ENCODE results near the gene CLIP2. TPM values are rescaled to one million over a fixed set of nuclear protein-coding genes. Genes with fewer than 3 reads are reported as not detected.

CLIP2 gene
- total and polyA plus RNA-seq, 8 donors: 20.6 to 32.8 (median 25.6) TPM

- DNase-seq (peak; percentile 53 to 84 (median 74)), ATAC-seq (peak; percentile 65)
- intact Hi-C loops (cut with DNase I): no loop called here
- TF ChIP-seq, protein P1, sequence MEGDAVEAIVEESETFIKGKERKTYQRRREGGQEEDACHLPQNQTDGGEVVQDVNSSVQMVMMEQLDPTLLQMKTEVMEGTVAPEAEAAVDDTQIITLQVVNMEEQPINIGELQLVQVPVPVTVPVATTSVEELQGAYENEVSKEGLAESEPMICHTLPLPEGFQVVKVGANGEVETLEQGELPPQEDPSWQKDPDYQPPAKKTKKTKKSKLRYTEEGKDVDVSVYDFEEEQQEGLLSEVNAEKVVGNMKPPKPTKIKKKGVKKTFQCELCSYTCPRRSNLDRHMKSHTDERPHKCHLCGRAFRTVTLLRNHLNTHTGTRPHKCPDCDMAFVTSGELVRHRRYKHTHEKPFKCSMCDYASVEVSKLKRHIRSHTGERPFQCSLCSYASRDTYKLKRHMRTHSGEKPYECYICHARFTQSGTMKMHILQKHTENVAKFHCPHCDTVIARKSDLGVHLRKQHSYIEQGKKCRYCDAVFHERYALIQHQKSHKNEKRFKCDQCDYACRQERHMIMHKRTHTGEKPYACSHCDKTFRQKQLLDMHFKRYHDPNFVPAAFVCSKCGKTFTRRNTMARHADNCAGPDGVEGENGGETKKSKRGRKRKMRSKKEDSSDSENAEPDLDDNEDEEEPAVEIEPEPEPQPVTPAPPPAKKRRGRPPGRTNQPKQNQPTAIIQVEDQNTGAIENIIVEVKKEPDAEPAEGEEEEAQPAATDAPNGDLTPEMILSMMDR (IDR thresholded peaks at IDR 0.05): no peak
- peak within 1 kb of the TSS; percentile 63 to 77 for H3K27ac ChIP-seq
- H3K27me3 ChIP-seq: peaks cover 0 to 37% of the 10 kb centered on the region in 2 donors
- H3K4me3 ChIP-seq: peak within 1 kb of the TSS; percentile 55
- no peaks in the 10 kb centered on the region for H3K9me3 ChIP-seq
- H3K36me3 ChIP-seq: no peaks in the 10 kb centered on the region
- peaks cover 0 to 35% of the 10 kb centered on the region in 2 donors for H3K4me1 ChIP-seq
Observed at GRCh38 chr7:74453322-74454011, 164.3 kb downstream of the CLIP2 start, which contains the start of gene GTF2IRD1. Gene GTF2IRD1 (plus strand): TSS chr7:74453906. CDS start chr7:74508081, 54,175 bp downstream.

- intact Hi-C loops (cut with DNase I): no loop called here
- TF ChIP-seq, protein P1 (IDR thresholded peaks at IDR 0.05): no peak
- ATAC-seq (peak; percentile 6), DNase-seq (peak in 2 of 4 donors; percentile 58 to 73)
- H3K9me3 ChIP-seq: no peaks in the 10 kb centered on the region
- H3K36me3 ChIP-seq: no peaks in the 10 kb centered on the region
- H3K4me1 ChIP-seq: peaks cover 0 to 35% of the 10 kb centered on the region in 2 donors
- H3K4me3 ChIP-seq: peak overlapping the region; percentile 55
- peaks cover 0 to 37% of the 10 kb centered on the region in 2 donors for H3K27me3 ChIP-seq
- peak overlapping the region; percentile 63 to 77 for H3K27ac ChIP-seq
Observed at GRCh38 chr7:74454021-74454924, 165.1 kb downstream of the CLIP2 start.

- DNase-seq (no peak), ATAC-seq (peak; percentile 2)
- Histone ChIP-seq H3K4me1 (peaks cover 0 to 32% of the 10 kb centered on the region in 2 donors), H3K4me3 (peak overlapping the region; percentile 55), H3K36me3 (no peaks in the 10 kb centered on the region), H3K27me3 (peaks cover 0 to 37% of the 10 kb centered on the region in 2 donors), H3K9me3 (no peaks in the 10 kb centered on the region), H3K27ac (peak overlapping the region; percentile 63 to 77)
- intact Hi-C loops (cut with DNase I): no loop called here
- TF ChIP-seq, protein P1 (IDR thresholded peaks at IDR 0.05): no peak
Observed at GRCh38 chr7:74454925-74455288, 165.7 kb downstream of the CLIP2 start.

DNA sequence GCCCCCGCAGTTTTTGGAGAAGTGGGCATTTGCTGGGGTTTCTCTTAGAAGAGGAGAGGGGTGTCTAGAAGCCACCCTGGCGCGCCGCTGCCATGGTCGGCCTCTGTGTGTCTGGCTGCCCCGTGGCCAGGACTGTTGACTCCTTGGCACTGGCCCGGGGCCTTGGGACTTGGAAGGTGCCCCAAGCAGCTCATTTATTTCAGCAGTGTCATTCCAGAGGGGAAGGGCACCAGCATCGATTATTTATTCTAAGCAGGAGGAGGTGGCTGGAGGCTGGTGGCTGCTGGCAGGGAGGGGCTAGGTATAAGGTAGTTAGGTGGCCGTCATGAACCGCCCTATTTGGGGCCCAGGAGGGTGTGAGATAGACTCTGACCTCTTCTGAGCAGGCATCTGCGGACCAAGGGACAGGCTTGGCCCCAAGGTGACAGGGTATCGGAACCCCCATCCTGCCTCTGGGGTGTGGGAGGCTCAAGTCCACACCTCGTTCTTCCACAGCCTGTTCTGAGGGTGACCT lies 166.1 kb downstream of the CLIP2 start:
- TF ChIP-seq, protein P1 (IDR thresholded peaks at IDR 0.05): no peak
- DNase-seq (peak in 1 of 4 donors; percentile 79), ATAC-seq (peak; percentile 52)
- peaks cover 0 to 29% of the 10 kb centered on the region in 2 donors for H3K4me1 ChIP-seq
- no peaks in the 10 kb centered on the region for H3K9me3 ChIP-seq
- peak overlapping the region; percentile 55 for H3K4me3 ChIP-seq
- H3K27ac ChIP-seq: peak overlapping the region; percentile 63 to 77
- intact Hi-C loops (cut with DNase I): no loop called here
- H3K27me3 ChIP-seq: peaks cover 0 to 37% of the 10 kb centered on the region in 2 donors
- no peaks in the 10 kb centered on the region for H3K36me3 ChIP-seq

Other genes with a start within 250 kb of the CLIP2 start
- 10 to 100 TPM; 40.8 to 47.2 TPM for gene LIMK1, start 205.6 kb upstream of the CLIP2 start, total RNA-seq
- 10 to 100 TPM; 17.4 to 26.0 (median 24.0) TPM for gene LIMK1, start 205.6 kb upstream of the CLIP2 start, polyA plus RNA-seq (ENCODE audit: insufficient read length in 6 of 6)
- gene EIF4H, start 115.1 kb upstream of the CLIP2 start, total RNA-seq: 100 to 1,000 TPM; 203 to 259 TPM
- gene EIF4H, start 115.1 kb upstream of the CLIP2 start, polyA plus RNA-seq (ENCODE audit: insufficient read length in 6 of 6): 100 to 1,000 TPM; 258 to 308 (median 273) TPM
- 10 to 100 TPM; 17.1 to 64.7 TPM for gene LAT2, start 79.4 kb upstream of the CLIP2 start, total RNA-seq
- gene LAT2, start 79.4 kb upstream of the CLIP2 start, polyA plus RNA-seq (ENCODE audit: insufficient read length in 6 of 6): 1 to 10 TPM; 4.1 to 5.5 (median 4.7) TPM
- 10 to 100 TPM; 17.0 to 24.5 TPM for gene RFC2, start 35.0 kb upstream of the CLIP2 start, total RNA-seq
- gene RFC2, start 35.0 kb upstream of the CLIP2 start, polyA plus RNA-seq (ENCODE audit: insufficient read length in 6 of 6): 10 to 100 TPM; 37.1 to 48.1 (median 38.9) TPM
- 10 to 100 TPM; 20.8 to 28.3 TPM for gene GTF2IRD1, start 164.5 kb downstream of the CLIP2 start, total RNA-seq
- gene GTF2IRD1, start 164.5 kb downstream of the CLIP2 start, polyA plus RNA-seq (ENCODE audit: insufficient read length in 6 of 6): 10 to 100 TPM; 33.0 to 40.2 (median 35.0) TPM

Measured in left lung (tissue), 10 donors.